Kidney (tissue), 14 donors: ENCODE results near the gene NAP1L4. TPM values are rescaled to one million over a fixed set of nuclear protein-coding genes. Genes with fewer than 3 reads are reported as not detected.

Experiments used
- DNase-seq, 5 donors: peaks; one replicate each; pipeline ENCODE4 v3.0.0-alpha.2; 2013 to 2020
- FAIRE-seq: peaks from 2 replicates; lab custom pipeline; 2012; peaks lifted over from hg19 to GRCh38; lab: Jason Lieb, UNC
- H3K27ac ChIP-seq, 2 donors: one replicate each; pipeline ENCODE4 v1.7.0; 2013; ENCODE audit warnings: low read depth in 2 of 2, low read length in 2 of 2, inconsistent platforms in 1 of 2
- H3K27me3 ChIP-seq: one replicate; pipeline ENCODE4 v1.7.1; 2013; ENCODE audit warnings: low read length, inconsistent platforms; ENCODE audit not compliant: control insufficient read depth, insufficient read depth
- H3K36me3 ChIP-seq, 3 donors: one replicate each; pipeline versions ENCODE4 v1.7.0 to v1.7.1; 2013; ENCODE audit warnings: low read length in 3 of 3, control low read depth in 1 of 3, inconsistent platforms in 1 of 3; ENCODE audit not compliant: insufficient read depth in 3 of 3, control insufficient read depth in 2 of 3
- H3K4me1 ChIP-seq, 3 donors: one replicate each; pipeline versions ENCODE4 v1.7.0 to v1.7.1; 2013; ENCODE audit warnings: low read length in 3 of 3, inconsistent platforms in 1 of 3, low read depth in 1 of 3; ENCODE audit not compliant: control insufficient read depth in 2 of 3, insufficient read depth in 2 of 3
- H3K4me3 ChIP-seq, 3 donors: one replicate each; pipeline versions ENCODE4 v1.7.0 to v1.8.1; 2013; ENCODE audit warnings: low read length in 3 of 3, control low read depth in 1 of 3, inconsistent platforms in 1 of 3
- H3K9ac ChIP-seq, 3 donors: one replicate each; pipeline versions ENCODE4 v1.7.0 to v1.7.1; 2013; ENCODE audit warnings: low read length in 3 of 3, control low read depth in 1 of 3, inconsistent platforms in 1 of 3
- H3K9me3 ChIP-seq, 3 donors: one replicate each; pipeline versions ENCODE4 v1.7.0 to v1.7.1; 2013; ENCODE audit warnings: low read length in 3 of 3, control low read depth in 1 of 3, inconsistent platforms in 1 of 3; ENCODE audit not compliant: control insufficient read depth in 2 of 3, insufficient read depth in 1 of 3
- intact Hi-C: fragments of 100-400 bp; cut with DNase I; formaldehyde crosslinking; loops from one replicate; pipeline ENCODE4 v1.11.1; 2022
- polyA plus RNA-seq: library from polyadenylated mRNA; stranded (reverse); fragments of 350-450 nt; fragmentation: Illumina TruSeq; extraction: RNeasy Lipid Tissue Mini Kit (QIAGEN cat#74804); gene quantifications from one replicate; pipeline ENCODE4 v1.2.3, GENCODE V29; 2014; ENCODE audit warnings: low read depth, low replicate concordance; ENCODE audit not compliant: insufficient read depth
- total RNA-seq: library from RNA; stranded (reverse); fragmentation: NEBNext Ultra II Directional; extraction: Animal tissue kit (Norgen Biotek cat#: 25700); gene quantifications from one replicate; pipeline ENCODE4 v1.2.1, GENCODE V29; 2021
- TF ChIP-seq, protein P1 (sequence below): IDR thresholded peaks from 3 replicates; pipeline ENCODE4 v1.5.1; 2012; ENCODE audit warnings: mild to moderate bottlenecking, moderate library complexity, borderline replicate concordance; ENCODE audit not compliant: insufficient read depth; ENCODE audit errors: extremely low read depth
- donor health status: control.
- donor health status: control.
- donor health status: control.
- donor health status: control.
- donor health status: control.
- donor health status: DM: yes; HTN: yes; CAD: no.
- donor health status: Normal renal cell carcinoma (clear cell type).

Gene NAP1L4
- total and polyA plus RNA-seq, 2 donors from 2014 or later = 120 to 133 TPM

DNA sequence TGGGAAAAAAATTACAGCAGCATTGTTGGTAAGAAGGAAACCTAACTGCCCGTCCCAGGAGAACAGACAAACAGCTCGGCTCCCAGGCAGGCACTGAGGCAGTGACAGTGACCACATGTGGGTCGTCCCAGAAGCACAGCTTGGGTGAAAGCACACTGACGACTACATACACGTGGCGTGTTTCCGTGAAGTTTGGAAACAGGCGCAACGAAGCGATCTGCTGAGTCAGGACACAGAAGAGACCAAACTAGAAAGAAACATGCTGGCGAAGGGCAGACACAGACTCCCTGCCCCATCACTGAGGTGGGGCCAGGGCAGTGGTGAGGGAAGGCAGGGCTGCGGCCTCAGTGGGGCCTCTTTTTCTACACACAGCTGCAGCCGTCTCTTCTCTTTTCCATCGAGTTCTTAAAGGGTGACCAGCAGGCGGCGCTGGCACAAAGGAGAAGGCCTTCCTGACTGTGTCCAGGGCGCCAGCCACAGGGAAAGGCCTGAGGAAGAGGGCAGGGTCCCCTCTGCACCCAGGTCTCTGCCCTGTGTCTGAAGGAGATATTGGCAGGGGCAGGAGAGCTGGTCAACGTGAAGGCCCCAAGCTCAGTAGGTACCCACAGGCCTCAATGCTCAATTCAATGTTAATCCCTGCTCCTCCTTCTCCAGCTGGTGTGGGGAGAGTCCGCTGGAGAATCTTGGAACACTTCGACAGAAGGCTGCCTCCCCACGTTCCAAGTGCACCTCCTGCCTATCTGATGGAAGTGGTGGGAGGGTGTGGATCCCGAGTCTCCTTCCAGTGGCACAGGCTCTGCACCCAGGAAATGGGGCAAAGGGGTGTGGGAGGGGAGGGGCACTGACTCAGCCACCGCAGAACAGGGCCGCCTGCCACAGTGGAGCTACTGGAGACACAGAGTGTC is 45.2 kb upstream of the NAP1L4 start:
- FAIRE-seq = no peak
- peaks cover 4 to 42% (median 27%) of the 10 kb centered on the region in 3 donors for H3K36me3 ChIP-seq
- intact Hi-C loops = loop anchor here (10.0 kb wide), 1 partner anchor 178 kb away; the partner anchor contains the start of gene MRGPRG
- no peak overlapping the region for H3K27ac ChIP-seq
- H3K4me1 ChIP-seq = peaks cover 0 to 7% (median 5%) of the 10 kb centered on the region in 3 donors
- no peak overlapping the region for H3K4me3 ChIP-seq
- TF ChIP-seq, protein P1, sequence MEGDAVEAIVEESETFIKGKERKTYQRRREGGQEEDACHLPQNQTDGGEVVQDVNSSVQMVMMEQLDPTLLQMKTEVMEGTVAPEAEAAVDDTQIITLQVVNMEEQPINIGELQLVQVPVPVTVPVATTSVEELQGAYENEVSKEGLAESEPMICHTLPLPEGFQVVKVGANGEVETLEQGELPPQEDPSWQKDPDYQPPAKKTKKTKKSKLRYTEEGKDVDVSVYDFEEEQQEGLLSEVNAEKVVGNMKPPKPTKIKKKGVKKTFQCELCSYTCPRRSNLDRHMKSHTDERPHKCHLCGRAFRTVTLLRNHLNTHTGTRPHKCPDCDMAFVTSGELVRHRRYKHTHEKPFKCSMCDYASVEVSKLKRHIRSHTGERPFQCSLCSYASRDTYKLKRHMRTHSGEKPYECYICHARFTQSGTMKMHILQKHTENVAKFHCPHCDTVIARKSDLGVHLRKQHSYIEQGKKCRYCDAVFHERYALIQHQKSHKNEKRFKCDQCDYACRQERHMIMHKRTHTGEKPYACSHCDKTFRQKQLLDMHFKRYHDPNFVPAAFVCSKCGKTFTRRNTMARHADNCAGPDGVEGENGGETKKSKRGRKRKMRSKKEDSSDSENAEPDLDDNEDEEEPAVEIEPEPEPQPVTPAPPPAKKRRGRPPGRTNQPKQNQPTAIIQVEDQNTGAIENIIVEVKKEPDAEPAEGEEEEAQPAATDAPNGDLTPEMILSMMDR = peak; percentile 82
- no peaks in the 10 kb centered on the region for H3K27me3 ChIP-seq
- no peaks in the 10 kb centered on the region for H3K9me3 ChIP-seq
- DNase-seq = peak; percentile 75 to 89 (median 80)
- H3K9ac ChIP-seq = no peak overlapping the region

DNA sequence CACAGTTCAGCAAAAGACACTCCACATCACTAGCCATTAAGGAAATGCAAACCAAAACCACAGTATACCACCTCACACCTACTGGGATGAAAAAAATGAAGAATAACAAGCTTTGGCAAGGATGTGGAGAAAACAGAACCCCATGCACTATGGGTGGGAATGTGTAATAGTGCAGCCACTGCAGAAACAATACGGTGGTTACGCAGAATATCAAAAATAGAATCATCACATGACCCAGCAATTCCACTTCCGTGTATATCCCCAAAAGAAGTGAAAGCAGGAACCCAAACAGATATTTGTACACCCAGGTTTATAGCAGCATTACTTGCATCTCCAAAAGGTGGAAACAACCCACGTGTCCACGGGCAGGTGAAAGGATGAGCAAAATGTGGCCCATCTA is 44.3 kb upstream of the NAP1L4 start:
- intact Hi-C loops = loop anchor here (10.0 kb wide), 1 partner anchor 178 kb away; the partner anchor contains the start of gene MRGPRG
- peaks cover 4 to 42% (median 27%) of the 10 kb centered on the region in 3 donors for H3K36me3 ChIP-seq
- H3K9me3 ChIP-seq = no peaks in the 10 kb centered on the region
- H3K27me3 ChIP-seq = no peaks in the 10 kb centered on the region
- no peak overlapping the region for H3K9ac ChIP-seq
- DNase-seq (peak in 1 of 5 donors; percentile 18), FAIRE-seq (no peak)
- TF ChIP-seq, protein P1 = no peak
- H3K4me3 ChIP-seq = no peak overlapping the region
- no peak overlapping the region for H3K27ac ChIP-seq
- H3K4me1 ChIP-seq = no peaks in the 10 kb centered on the region

DNA sequence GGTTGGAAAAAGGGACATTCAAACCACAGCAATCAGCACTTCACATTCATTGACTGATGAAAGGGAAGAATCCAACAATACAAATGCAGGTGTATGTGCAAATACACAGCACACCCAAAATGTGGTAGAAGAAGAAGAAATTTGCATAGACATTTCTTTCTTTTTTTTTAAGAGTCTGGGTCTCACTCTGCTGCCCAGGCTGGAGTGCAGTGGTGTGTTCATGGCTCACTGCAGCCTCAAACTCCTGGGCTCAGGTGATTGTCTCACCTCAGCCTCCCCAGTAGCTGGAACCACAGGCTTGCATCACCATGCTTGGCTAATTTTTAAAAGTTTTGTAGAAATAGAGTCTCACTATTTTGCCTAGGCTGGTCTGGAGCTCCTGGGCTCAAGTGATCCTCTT is 43.2 kb upstream of the NAP1L4 start:
- peaks cover 4 to 42% (median 27%) of the 10 kb centered on the region in 3 donors for H3K36me3 ChIP-seq
- no peak for FAIRE-seq
- peak in 1 of 5 donors; percentile 5 for DNase-seq
- TF ChIP-seq, protein P1 = no peak
- intact Hi-C loops = loop anchor here (10.0 kb wide), 1 partner anchor 179 kb away; the partner anchor contains the start of gene MRGPRG
- no peaks in the 10 kb centered on the region for H3K27me3 ChIP-seq
- no peak overlapping the region for H3K4me3 ChIP-seq
- no peak overlapping the region for H3K27ac ChIP-seq
- H3K9me3 ChIP-seq = no peaks in the 10 kb centered on the region
- H3K9ac ChIP-seq = no peak overlapping the region
- H3K4me1 ChIP-seq = peaks cover 0 to under 1% (median 0%) of the 10 kb centered on the region in 3 donors
